GM18868 (cell line): ENCODE measurements around the gene SLC39A7.

Experiments
- ATAC-seq: cut with Tn5 transposase; IDR thresholded peaks from one replicate; pipeline ENCODE4 v1.9.1; 2021; ENCODE audit warnings: mild to moderate bottlenecking, moderate library complexity; ENCODE audit not compliant: unreplicated experiment

Gene SLC39A7

GRCh38 chr6:33204165-33204414 lies 3.4 kb downstream of the SLC39A7 start:
- no peak for ATAC-seq

GRCh38 chr6:33204415-33205190 lies 3.9 kb downstream of the SLC39A7 start, which contains the start of gene HSD17B8:
HSD17B8 (plus strand) TSS chr6:33204655; CDS start chr6:33204669, 14 bp downstream.
- ATAC-seq: peak; percentile 58

GRCh38 chr6:33205191-33206026 lies 4.7 kb downstream of the SLC39A7 start:
- ATAC-seq: no peak

GRCh38 chr6:33206027-33206863 lies 5.6 kb downstream of the SLC39A7 start:
- no peak for ATAC-seq

GRCh38 chr6:33206864-33207551 lies 6.3 kb downstream of the SLC39A7 start:
- ATAC-seq: no peak

- ATAC-seq: no peak
Measured at GRCh38 chr6:33207552-33208090, 7.0 kb downstream of the SLC39A7 start.

GRCh38 chr6:33208091-33208967 lies 7.7 kb downstream of the SLC39A7 start, which contains the start of gene RING1:
RING1 (plus strand) TSS chr6:33208500; CDS start chr6:33208823, 323 bp downstream.
- no peak for ATAC-seq

GRCh38 chr6:33209856-33210255 lies 9.2 kb downstream of the SLC39A7 start:
- no peak for ATAC-seq

- no peak for ATAC-seq
Measured at GRCh38 chr6:33211136-33211535, 10.5 kb downstream of the SLC39A7 start.

GRCh38 chr6:33211666-33212422 lies 11.2 kb downstream of the SLC39A7 start:
- ATAC-seq: no peak

- no peak for ATAC-seq
Measured at GRCh38 chr6:33212857-33213165, 12.1 kb downstream of the SLC39A7 start.

- no peak for ATAC-seq
Measured at GRCh38 chr6:33213166-33213988, 12.7 kb downstream of the SLC39A7 start.

GRCh38 chr6:33213989-33214335 lies 13.3 kb downstream of the SLC39A7 start:
- ATAC-seq: no peak

- no peak for ATAC-seq
Measured at GRCh38 chr6:33215271-33216116, 14.8 kb downstream of the SLC39A7 start.

GRCh38 chr6:33216117-33216649 lies 15.5 kb downstream of the SLC39A7 start:
- no peak for ATAC-seq

- ATAC-seq: no peak
Measured at GRCh38 chr6:33217246-33217645, 16.6 kb downstream of the SLC39A7 start.

GRCh38 chr6:33217681-33218080 lies 17.0 kb downstream of the SLC39A7 start:
- no peak for ATAC-seq
